Spleen (tissue), 7 donors: ENCODE measurements around the gene GHRL.
"Not testable (repeated sequence)": the region's sequence is repeated elsewhere in the genome, so short reads cannot be mapped to it uniquely, and the experiment has no call there.

Source experiments
- POLR2A ChIP-seq, 3 donors: fragments of 450-650 bp; IDR thresholded peaks; one replicate each; pipeline ENCODE4 v1.5.1; 2017; ENCODE audit warnings: antibody characterized with exemption in 3 of 3, mild to moderate bottlenecking in 1 of 3
- POLR2AphosphoS5 ChIP-seq, 3 donors: sonication (generic); formaldehyde crosslinking; IDR thresholded peaks; one replicate each; pipeline ENCODE4 v1.5.1; 2017; ENCODE audit warnings: antibody characterized with exemption in 3 of 3
- TF ChIP-seq, protein P1 (sequence below), 11 experiments: fragments of 200-600 bp in 7 of 11; fragments of 450-650 bp in 4 of 11; sonication (generic) in 4 of 11; IDR thresholded peaks in 8 of 11; conservative IDR thresholded peaks in 3 of 11; 1 replicate in 7 of 11; 2 replicates in 4 of 11; pipeline versions ENCODE4 v1.4.0 to v1.8.0; 2016 to 2021; ENCODE audit warnings: antibody characterized with exemption in 11 of 11, inconsistent platforms in 4 of 11, mild to moderate bottlenecking in 1 of 11
- donor health status: DM: no; HTN: no; CAD: no; lungs with moderate emphysema.
- donor health status: DM: no; HTN: no; CAD: no.
- donor health status: DM: no; HTN: no; CAD: no.

DNA sequence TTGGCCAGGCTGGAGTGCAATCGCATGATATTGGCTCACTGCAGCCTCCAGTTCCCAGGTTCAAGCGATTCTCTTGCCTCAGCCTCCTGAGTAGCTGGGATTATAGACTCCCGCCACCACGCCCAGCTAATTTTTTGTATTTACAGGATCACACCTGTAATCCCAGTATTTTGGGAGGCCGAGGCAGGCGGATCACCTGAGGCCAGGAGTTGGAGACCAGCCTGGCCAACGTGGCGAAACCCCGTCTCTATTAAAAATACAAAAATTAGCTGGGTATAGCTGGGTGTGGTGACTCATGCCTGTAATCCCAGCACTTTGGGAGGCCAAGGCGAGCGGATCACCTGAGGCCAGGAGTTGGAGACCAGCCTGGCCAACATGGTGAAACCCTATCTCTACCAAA is 20.3 kb downstream of the GHRL start:
- TF ChIP-seq, protein P1, sequence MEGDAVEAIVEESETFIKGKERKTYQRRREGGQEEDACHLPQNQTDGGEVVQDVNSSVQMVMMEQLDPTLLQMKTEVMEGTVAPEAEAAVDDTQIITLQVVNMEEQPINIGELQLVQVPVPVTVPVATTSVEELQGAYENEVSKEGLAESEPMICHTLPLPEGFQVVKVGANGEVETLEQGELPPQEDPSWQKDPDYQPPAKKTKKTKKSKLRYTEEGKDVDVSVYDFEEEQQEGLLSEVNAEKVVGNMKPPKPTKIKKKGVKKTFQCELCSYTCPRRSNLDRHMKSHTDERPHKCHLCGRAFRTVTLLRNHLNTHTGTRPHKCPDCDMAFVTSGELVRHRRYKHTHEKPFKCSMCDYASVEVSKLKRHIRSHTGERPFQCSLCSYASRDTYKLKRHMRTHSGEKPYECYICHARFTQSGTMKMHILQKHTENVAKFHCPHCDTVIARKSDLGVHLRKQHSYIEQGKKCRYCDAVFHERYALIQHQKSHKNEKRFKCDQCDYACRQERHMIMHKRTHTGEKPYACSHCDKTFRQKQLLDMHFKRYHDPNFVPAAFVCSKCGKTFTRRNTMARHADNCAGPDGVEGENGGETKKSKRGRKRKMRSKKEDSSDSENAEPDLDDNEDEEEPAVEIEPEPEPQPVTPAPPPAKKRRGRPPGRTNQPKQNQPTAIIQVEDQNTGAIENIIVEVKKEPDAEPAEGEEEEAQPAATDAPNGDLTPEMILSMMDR (IDR thresholded peaks at IDR 0.05 in 8 of 11, conservative IDR thresholded peaks at IDR 0.05 in 3 of 11): not testable (repeated sequence)
- TF ChIP-seq POLR2A, POLR2AphosphoS5 (IDR thresholded peaks at IDR 0.05): not testable (repeated sequence)
